ENCODE results near the gene DCAF6. TPM values are rescaled to one million over a fixed set of nuclear protein-coding genes. Genes with fewer than 3 reads are reported as not detected.
A peak's percentile ranks its signal among the peaks of the same experiment; 100 is the strongest.

The DCAF6 gene
- total and polyA plus RNA-seq, 5 donors, result 124 to 192 (median 175) TPM

GRCh38 chr1:168057921-168058320 lies 121.4 kb downstream of the DCAF6 start:
- ATAC-seq (no peak), DNase-seq (no peak)
- H3K27ac ChIP-seq (ENCODE audit: low read length), result no peak overlapping the region
- H3K27me3 ChIP-seq (ENCODE audit: control insufficient read depth, insufficient read depth), result no peaks in the 10 kb centered on the region
- H3K9me3 ChIP-seq (ENCODE audit: control insufficient read depth, low read length), result no peaks in the 10 kb centered on the region
- H3K4me3 ChIP-seq (ENCODE audit: low read length), result no peak overlapping the region
- 100% methylated on average over 2 of the region's 2 CpGs for WGBS
- no peaks in the 10 kb centered on the region for H3K4me1 ChIP-seq (ENCODE audit: control insufficient read depth, insufficient read depth, low read length)
- intact Hi-C loops (cut with DNase I), result no loop called here

GRCh38 chr1:168064216-168064615 lies 127.7 kb downstream of the DCAF6 start:
- ATAC-seq, result no peak
- Histone ChIP-seq H3K27me3 (ENCODE audit: control insufficient read depth, insufficient read depth) (no peaks in the 10 kb centered on the region), H3K4me1 (ENCODE audit: control insufficient read depth, insufficient read depth, low read length) (no peaks in the 10 kb centered on the region), H3K4me3 (ENCODE audit: low read length) (no peak overlapping the region), H3K27ac (ENCODE audit: low read length) (no peak overlapping the region), H3K9me3 (ENCODE audit: control insufficient read depth, low read length) (no peaks in the 10 kb centered on the region)
- DNase-seq, result no peak
- 96% methylated on average over 1 of the region's 1 CpG for WGBS
- intact Hi-C loops (cut with DNase I), result no loop called here

GRCh38 chr1:168065506-168065905 lies 129.0 kb downstream of the DCAF6 start:
- Histone ChIP-seq H3K27ac (ENCODE audit: low read length) (no peak overlapping the region), H3K4me1 (ENCODE audit: control insufficient read depth, insufficient read depth, low read length) (no peaks in the 10 kb centered on the region), H3K27me3 (ENCODE audit: control insufficient read depth, insufficient read depth) (no peaks in the 10 kb centered on the region), H3K4me3 (ENCODE audit: low read length) (no peak overlapping the region), H3K9me3 (ENCODE audit: control insufficient read depth, low read length) (no peaks in the 10 kb centered on the region)
- intact Hi-C loops (cut with DNase I), result no loop called here
- DNase-seq, result no peak
- ATAC-seq, result no peak
- WGBS, result 77% methylated on average over 3 of the region's 3 CpGs

DNA sequence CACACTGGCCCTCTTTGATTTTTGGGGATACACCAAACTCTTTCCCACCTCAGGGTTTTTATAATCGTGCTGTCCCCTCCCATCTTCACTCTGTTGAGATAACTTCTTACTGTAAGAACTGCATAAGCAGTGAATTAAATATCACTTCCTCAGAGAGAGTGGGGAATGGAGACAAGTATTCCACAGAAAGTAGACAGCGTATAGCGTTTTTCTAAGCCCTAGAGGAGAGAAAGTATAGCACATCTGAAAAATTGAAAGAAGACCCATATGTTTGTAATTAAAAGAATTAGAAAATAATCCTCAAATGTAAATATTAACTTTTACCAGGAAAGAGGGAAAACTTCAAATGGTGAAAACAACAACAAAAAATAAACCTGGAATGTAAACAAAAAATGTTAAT lies 132.9 kb downstream of the DCAF6 start:
- no peaks in the 10 kb centered on the region for H3K27me3 ChIP-seq (ENCODE audit: control insufficient read depth, insufficient read depth)
- no peak for DNase-seq
- no peaks in the 10 kb centered on the region for H3K4me1 ChIP-seq (ENCODE audit: control insufficient read depth, insufficient read depth, low read length)
- H3K9me3 ChIP-seq (ENCODE audit: control insufficient read depth, low read length), result no peaks in the 10 kb centered on the region
- intact Hi-C loops (cut with DNase I), result no loop called here
- ATAC-seq, result no peak
- H3K27ac ChIP-seq (ENCODE audit: low read length), result no peak overlapping the region
- WGBS, result 91% methylated on average over 3 of the region's 3 CpGs
- no peak overlapping the region for H3K4me3 ChIP-seq (ENCODE audit: low read length)

- Histone ChIP-seq H3K27me3 (ENCODE audit: control insufficient read depth, insufficient read depth) (no peaks in the 10 kb centered on the region), H3K27ac (ENCODE audit: low read length) (no peak overlapping the region), H3K9me3 (ENCODE audit: control insufficient read depth, low read length) (no peaks in the 10 kb centered on the region), H3K4me1 (ENCODE audit: control insufficient read depth, insufficient read depth, low read length) (peaks cover 4% of the 10 kb centered on the region), H3K4me3 (ENCODE audit: low read length) (no peak overlapping the region)
- intact Hi-C loops (cut with DNase I), result no loop called here
- DNase-seq (no peak), ATAC-seq (no peak)
Measured at GRCh38 chr1:168079761-168080160, 143.3 kb downstream of the DCAF6 start.

GRCh38 chr1:168081373-168082007 lies 145.0 kb downstream of the DCAF6 start:
- DNase-seq (peak in 2 of 3 donors; percentile 34 to 42), ATAC-seq (peak; percentile 16 to 52)
- Histone ChIP-seq H3K27me3 (ENCODE audit: control insufficient read depth, insufficient read depth) (no peaks in the 10 kb centered on the region), H3K9me3 (ENCODE audit: control insufficient read depth, low read length) (no peaks in the 10 kb centered on the region), H3K27ac (ENCODE audit: low read length) (peak overlapping the region; percentile 13), H3K4me1 (ENCODE audit: control insufficient read depth, insufficient read depth, low read length) (peaks cover 7% of the 10 kb centered on the region), H3K4me3 (ENCODE audit: low read length) (no peak overlapping the region)
- WGBS, result 63% methylated on average over 4 of the region's 4 CpGs
- intact Hi-C loops (cut with DNase I), result no loop called here

- H3K4me3 ChIP-seq (ENCODE audit: low read length), result no peak overlapping the region
- H3K27me3 ChIP-seq (ENCODE audit: control insufficient read depth, insufficient read depth), result no peaks in the 10 kb centered on the region
- peak; percentile 54 to 66 for ATAC-seq
- 53% methylated on average over 8 of the region's 8 CpGs for WGBS
- peak; percentile 63 to 87 (median 85) for DNase-seq
- peak overlapping the region; percentile 71 for H3K27ac ChIP-seq (ENCODE audit: low read length)
- peaks cover 11% of the 10 kb centered on the region for H3K4me1 ChIP-seq (ENCODE audit: control insufficient read depth, insufficient read depth, low read length)
- intact Hi-C loops (cut with DNase I), result no loop called here
- no peaks in the 10 kb centered on the region for H3K9me3 ChIP-seq (ENCODE audit: control insufficient read depth, low read length)
Measured at GRCh38 chr1:168082008-168082876, 145.8 kb downstream of the DCAF6 start.

- H3K27me3 ChIP-seq (ENCODE audit: control insufficient read depth, insufficient read depth), result no peaks in the 10 kb centered on the region
- WGBS, result 83% methylated on average over 7 of the region's 7 CpGs
- H3K27ac ChIP-seq (ENCODE audit: low read length), result peak overlapping the region; percentile 8
- intact Hi-C loops (cut with DNase I), result no loop called here
- no peaks in the 10 kb centered on the region for H3K9me3 ChIP-seq (ENCODE audit: control insufficient read depth, low read length)
- peaks cover 11% of the 10 kb centered on the region for H3K4me1 ChIP-seq (ENCODE audit: control insufficient read depth, insufficient read depth, low read length)
- peak in 1 of 3 donors; percentile 28 for DNase-seq
- ATAC-seq, result no peak
- no peak overlapping the region for H3K4me3 ChIP-seq (ENCODE audit: low read length)
Measured at GRCh38 chr1:168083456-168084325, 147.2 kb downstream of the DCAF6 start.

GRCh38 chr1:168084396-168085231 lies 148.1 kb downstream of the DCAF6 start:
- Histone ChIP-seq H3K27ac (ENCODE audit: low read length) (peak overlapping the region; percentile 74), H3K27me3 (ENCODE audit: control insufficient read depth, insufficient read depth) (no peaks in the 10 kb centered on the region), H3K9me3 (ENCODE audit: control insufficient read depth, low read length) (no peaks in the 10 kb centered on the region), H3K4me1 (ENCODE audit: control insufficient read depth, insufficient read depth, low read length) (peaks cover 11% of the 10 kb centered on the region), H3K4me3 (ENCODE audit: low read length) (no peak overlapping the region)
- WGBS, result 27% methylated on average over 13 of the region's 13 CpGs
- peak; percentile 34 to 63 for ATAC-seq
- DNase-seq, result peak; percentile 62 to 90 (median 88)
- intact Hi-C loops (cut with DNase I), result no loop called here

DNA sequence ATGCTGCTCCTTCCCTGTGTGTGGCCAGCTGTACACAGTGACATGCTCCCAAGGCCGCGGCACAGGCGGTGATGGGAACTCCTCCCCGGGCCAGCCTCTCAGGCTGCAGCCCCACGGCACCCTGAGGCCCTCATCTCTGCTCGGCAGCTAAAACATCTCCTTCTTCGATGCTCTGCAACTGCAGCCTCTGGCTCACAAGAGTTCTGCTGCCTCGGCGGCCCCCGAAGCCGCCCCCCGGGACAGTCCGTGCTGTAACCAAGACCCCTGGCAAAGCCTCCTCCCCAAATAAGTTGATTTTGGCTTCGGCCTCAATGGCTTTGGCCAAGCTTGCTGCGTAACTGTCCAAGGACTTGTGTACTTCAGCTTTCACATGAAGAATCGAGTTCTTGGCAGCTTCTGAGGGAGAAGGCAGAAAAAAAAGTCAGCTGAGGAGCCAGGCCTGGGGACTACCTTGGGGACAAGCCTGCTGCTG lies 149.0 kb downstream of the DCAF6 start:
- 58% methylated on average over 16 of the region's 16 CpGs for WGBS
- Histone ChIP-seq H3K27ac (ENCODE audit: low read length) (peak overlapping the region; percentile 74), H3K27me3 (ENCODE audit: control insufficient read depth, insufficient read depth) (no peaks in the 10 kb centered on the region), H3K9me3 (ENCODE audit: control insufficient read depth, low read length) (no peaks in the 10 kb centered on the region), H3K4me3 (ENCODE audit: low read length) (no peak overlapping the region), H3K4me1 (ENCODE audit: control insufficient read depth, insufficient read depth, low read length) (peaks cover 11% of the 10 kb centered on the region)
- intact Hi-C loops (cut with DNase I), result no loop called here
- peak; percentile 80 to 94 (median 93) for DNase-seq
- peak; percentile 68 to 80 for ATAC-seq

Data from right cardiac atrium (tissue), 5 donors.